ENCODE measurements around the gene LCNL1.
"Not testable (repeated sequence)": the region's sequence is repeated elsewhere in the genome, so short reads cannot be mapped to it uniquely, and the experiment has no call there.

Gene LCNL1

DNA sequence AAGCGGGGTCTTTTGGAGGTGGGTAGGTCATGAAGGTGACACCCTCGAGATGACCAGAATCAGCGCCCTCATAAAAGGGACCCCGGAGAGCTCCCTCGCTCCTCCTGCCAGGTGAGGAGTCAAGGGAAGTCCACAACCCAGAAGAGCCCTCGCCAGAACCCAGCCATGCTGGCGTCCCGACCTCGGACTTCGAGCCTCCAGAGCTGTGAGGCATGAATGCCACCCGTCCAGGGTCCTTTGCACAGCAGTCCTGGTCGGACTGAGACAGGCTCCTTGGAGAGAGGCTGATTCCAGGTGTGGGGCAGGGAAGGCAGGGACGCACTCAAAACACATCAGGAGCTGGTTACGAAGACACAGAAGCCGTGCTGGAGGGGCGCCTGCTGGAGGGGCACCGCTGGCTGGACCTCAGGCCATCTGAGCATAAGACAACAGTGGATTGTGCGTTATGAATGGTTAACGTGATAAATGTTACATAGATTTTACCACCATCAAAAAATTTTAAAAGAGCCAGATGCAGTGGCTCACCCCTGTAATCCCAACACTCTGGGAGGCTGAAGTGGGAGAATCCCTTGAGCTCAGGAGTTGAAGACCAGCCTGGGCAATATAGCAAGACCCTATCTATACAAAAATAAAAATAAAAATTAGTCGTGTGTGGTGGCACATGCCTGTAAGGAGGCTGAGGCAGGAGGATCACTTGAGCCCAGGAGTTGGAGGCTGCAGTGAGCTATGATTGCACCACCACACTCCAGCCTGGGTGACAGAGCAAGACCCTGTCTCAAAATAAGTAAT lies 19.3 kb downstream of the LCNL1 start:
- TF ChIP-seq, protein P1, sequence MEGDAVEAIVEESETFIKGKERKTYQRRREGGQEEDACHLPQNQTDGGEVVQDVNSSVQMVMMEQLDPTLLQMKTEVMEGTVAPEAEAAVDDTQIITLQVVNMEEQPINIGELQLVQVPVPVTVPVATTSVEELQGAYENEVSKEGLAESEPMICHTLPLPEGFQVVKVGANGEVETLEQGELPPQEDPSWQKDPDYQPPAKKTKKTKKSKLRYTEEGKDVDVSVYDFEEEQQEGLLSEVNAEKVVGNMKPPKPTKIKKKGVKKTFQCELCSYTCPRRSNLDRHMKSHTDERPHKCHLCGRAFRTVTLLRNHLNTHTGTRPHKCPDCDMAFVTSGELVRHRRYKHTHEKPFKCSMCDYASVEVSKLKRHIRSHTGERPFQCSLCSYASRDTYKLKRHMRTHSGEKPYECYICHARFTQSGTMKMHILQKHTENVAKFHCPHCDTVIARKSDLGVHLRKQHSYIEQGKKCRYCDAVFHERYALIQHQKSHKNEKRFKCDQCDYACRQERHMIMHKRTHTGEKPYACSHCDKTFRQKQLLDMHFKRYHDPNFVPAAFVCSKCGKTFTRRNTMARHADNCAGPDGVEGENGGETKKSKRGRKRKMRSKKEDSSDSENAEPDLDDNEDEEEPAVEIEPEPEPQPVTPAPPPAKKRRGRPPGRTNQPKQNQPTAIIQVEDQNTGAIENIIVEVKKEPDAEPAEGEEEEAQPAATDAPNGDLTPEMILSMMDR (IDR thresholded peaks at IDR 0.05): no peak
- no peak for DNase-seq (ENCODE audit: low spot score)
- Histone ChIP-seq H3K27ac (no peak overlapping the region), H3K4me3 (no peak overlapping the region)

DNA sequence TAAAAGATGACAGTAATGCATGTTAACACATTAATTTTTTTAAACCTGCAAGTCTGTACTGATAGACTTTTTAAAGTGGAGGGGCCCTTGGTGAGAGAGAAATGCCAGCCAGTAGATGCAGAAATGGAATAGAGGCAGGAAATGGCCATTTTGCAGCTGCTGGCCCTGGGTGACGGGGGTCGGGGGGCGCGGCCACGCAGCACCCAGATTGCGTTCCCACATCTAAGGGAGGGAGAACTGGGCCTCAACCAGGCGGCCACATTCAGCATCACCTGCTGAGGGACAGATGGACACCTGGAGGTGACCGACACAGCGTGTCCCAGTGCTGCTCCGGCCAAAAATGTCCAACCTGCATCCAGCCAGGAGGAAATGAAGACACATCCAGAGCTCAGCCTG lies 19.9 kb downstream of the LCNL1 start:
- no peak for DNase-seq (ENCODE audit: low spot score)
- no peak overlapping the region for H3K27ac ChIP-seq

DNA sequence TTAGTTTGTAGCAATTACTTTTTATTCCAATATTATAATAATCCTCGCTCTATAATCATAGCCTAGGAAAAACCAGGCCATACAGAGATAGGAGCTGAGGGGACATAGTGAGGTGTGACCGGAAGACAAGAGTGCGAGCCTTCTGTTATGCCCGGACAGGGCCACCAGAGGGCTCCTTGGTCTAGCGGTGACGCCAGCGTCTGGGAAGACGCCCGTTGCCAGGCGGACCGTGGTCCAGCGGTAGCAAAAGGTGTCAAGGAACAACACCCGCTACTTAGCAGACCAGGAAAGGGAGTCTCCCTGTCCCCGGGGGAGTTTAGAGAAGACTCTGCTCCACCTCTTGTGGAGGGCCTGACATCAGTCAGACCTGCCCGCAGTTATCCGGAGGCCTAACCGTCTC lies 21.5 kb downstream of the LCNL1 start:
- DNase-seq (ENCODE audit: low spot score); H3K4me3 ChIP-seq; H3K27ac ChIP-seq: not testable (repeated sequence)

More for the DNA sequence above, 19.9 kb downstream of the LCNL1 start:
- no peak overlapping the region for H3K4me3 ChIP-seq
- TF ChIP-seq, protein P1 (IDR thresholded peaks at IDR 0.05): no peak

DNA sequence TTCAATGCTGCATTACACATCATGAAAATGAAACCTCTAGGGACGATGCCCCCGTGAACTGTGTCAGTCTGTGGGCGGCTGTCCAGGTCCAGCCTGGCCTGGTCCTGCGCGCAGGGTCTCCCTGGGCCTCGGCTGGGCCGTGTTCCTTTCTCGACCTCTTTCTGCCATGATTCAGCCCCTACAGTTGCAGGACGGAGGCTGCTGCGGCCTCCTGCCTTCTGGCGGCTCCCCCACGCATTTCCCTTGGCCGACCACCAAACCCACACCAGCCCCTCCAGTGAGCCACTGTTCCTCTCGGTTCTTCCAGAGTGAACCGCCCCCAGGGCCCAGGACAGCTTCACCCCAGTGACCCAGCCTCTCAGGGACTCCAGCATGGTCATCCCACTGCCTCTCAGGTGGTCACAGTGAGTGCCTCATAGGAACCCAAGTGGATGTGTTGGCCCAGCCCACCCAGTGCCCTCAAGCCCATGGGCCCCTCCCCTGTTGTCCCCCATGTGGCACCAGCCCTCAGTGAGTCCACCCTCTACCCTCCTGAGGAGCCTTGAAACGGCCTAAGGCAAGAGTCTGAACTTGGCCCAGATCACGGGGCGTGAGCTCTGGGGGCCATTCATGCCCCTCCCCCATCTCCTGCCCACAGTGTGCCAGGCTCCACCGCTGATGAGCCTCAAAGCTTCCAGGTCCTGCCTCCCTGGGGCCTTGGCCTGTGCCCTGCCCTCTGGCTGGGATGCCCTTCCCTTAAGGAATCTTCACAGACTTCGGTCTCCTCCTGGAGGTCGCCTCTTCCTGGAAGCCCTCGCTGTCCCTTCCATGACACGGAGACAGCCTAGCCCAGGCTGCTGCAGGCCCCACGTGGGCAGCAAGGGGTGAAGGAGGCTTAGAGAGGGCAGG lies 23.6 kb downstream of the LCNL1 start:
- no peak overlapping the region for H3K27ac ChIP-seq
- no peak overlapping the region for H3K4me3 ChIP-seq
- TF ChIP-seq, protein P1 (IDR thresholded peaks at IDR 0.05): no peak
- no peak for DNase-seq (ENCODE audit: low spot score)

DNA sequence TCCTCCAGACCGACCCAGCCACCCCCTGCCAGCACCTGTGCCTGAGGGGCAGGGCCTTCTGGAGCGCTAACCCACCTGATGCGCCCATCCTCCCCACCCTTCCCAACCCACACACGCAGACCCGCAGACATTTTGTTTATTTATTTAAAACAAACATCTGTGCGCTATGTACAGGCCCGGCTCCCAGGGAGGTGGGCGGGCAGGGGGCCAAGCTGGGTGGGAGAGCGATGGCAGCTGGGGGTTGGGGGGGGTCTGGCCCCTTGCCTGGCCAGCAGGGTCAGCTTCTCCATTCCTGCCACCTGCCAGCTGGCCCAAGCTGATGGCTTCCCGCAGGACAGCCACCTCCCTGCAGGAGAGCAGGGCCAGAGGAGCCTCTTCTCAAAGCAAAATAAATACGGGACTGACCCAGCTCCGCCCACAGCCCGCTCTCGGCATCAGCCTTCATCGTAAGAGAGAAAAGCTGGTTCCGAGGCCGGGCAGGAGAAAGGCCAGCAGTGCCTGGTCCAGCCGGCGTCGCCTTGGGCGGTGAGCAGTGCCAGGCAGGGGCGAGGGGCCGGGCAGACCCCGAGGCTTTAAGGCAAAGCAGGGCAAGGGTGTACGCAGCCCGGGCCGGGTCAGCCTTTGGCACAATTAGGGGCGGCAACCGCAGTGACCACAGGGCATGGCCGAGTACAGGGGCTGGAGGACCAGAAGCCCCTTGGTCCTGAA lies 24.5 kb downstream of the LCNL1 start:
- no peak for DNase-seq (ENCODE audit: low spot score)
- Histone ChIP-seq H3K4me3 (no peak overlapping the region), H3K27ac (no peak overlapping the region)
- TF ChIP-seq, protein P1 (IDR thresholded peaks at IDR 0.05): no peak

DNA sequence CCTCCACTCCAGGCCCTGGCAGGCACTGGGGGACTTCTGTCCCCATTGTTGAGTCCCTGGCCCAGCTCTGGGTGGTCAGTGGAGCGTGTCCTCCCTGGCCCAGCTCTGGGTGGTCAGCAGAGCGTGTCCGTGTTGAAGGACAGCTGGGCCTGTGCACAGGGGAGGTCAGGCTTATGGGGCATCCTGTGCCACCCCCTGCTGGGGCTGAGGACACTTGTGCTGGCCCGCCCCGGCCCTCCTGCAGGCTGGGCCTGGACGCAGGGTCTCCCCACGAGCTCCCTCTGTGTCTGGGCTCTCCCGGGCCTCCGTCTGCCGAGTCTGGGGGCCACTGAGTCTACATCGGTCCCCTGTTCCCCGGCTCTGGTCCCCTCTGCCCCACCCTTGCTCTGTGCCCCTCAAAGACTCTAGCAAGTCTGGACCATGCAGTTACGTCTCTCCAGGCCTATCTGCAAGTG lies 25.1 kb downstream of the LCNL1 start:
- Histone ChIP-seq H3K27ac (no peak overlapping the region), H3K4me3 (no peak overlapping the region)
- DNase-seq (ENCODE audit: low spot score): no peak
- TF ChIP-seq, protein P1 (IDR thresholded peaks at IDR 0.05): no peak

DNA sequence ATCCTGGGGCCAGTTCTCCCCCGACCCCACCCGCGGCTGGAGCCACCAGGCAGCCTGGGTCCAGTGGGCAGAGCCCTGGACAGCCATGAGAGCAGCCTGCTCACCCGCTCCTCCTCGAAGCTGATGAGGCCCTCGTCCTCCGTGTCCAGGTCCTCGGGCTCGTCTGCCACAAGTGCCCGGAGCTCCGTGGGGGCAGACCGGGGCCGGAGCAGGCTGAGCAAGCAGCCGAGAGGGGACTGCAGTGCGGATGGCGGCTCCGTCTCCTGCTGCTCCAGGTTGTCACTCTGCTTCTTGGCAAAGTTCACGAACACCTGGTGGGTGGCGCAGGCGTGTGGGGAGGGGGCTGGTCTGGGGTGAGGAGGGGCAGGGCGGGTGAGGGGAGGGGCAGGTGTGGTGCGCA lies 25.5 kb downstream of the LCNL1 start:
- Histone ChIP-seq H3K4me3 (no peak overlapping the region), H3K27ac (no peak overlapping the region)
- no peak for DNase-seq (ENCODE audit: low spot score)
- TF ChIP-seq, protein P1 (IDR thresholded peaks at IDR 0.05): no peak

Data from coronary artery (tissue), 2 donors.